Thymus (tissue), 11 donors: ENCODE results near the gene MYBPC2. TPM values are rescaled to one million over a fixed set of nuclear protein-coding genes. Genes with fewer than 3 reads are reported as not detected.
A peak's percentile ranks its signal among the peaks of the same experiment; 100 is the strongest.

Experiments used
- DNase-seq, 9 donors: peaks; one replicate each; pipeline ENCODE4 v3.0.0-alpha.2; 2013; ENCODE audit warnings: low spot score in 9 of 9, low read depth in 6 of 9, missing footprints in 1 of 9
- H3K27ac ChIP-seq, 2 donors: one replicate each; pipeline ENCODE4 v1.5.1; 2013; ENCODE audit warnings: control low read depth in 1 of 2, low read depth in 1 of 2, low read length in 1 of 2, mild to moderate bottlenecking in 1 of 2, moderate library complexity in 1 of 2
- H3K27me3 ChIP-seq, 2 donors: one replicate each; pipeline ENCODE4 v1.5.1; 2013; ENCODE audit warnings: low read length in 1 of 2; ENCODE audit not compliant: control insufficient read depth in 2 of 2, insufficient read depth in 1 of 2
- H3K36me3 ChIP-seq, 2 donors: one replicate each; pipeline ENCODE4 v1.5.1; 2013; ENCODE audit warnings: low read length in 1 of 2, mild to moderate bottlenecking in 1 of 2, moderate library complexity in 1 of 2; ENCODE audit not compliant: control insufficient read depth in 2 of 2, insufficient read depth in 2 of 2
- H3K4me1 ChIP-seq, 2 donors: one replicate each; pipeline ENCODE4 v1.5.1; 2013; ENCODE audit warnings: low read length in 2 of 2; ENCODE audit not compliant: control insufficient read depth in 2 of 2, insufficient read depth in 2 of 2
- H3K4me3 ChIP-seq, 2 donors: one replicate each; pipeline ENCODE4 v1.5.1; 2013; ENCODE audit warnings: low read length in 2 of 2, control low read depth in 1 of 2, mild to moderate bottlenecking in 1 of 2
- H3K9me3 ChIP-seq, 2 donors: one replicate each; pipeline ENCODE4 v1.5.1; 2013; ENCODE audit warnings: low read length in 1 of 2, mild to moderate bottlenecking in 1 of 2; ENCODE audit not compliant: control insufficient read depth in 2 of 2, insufficient read depth in 1 of 2
- WGBS: extraction: QIAGEN DNeasy Blood & Tissue Kit; methylation state at CpG from one replicate; pipeline ENCODE4 v1.1.7; 2013; 5-methylcytosine and 5-hydroxymethylcytosine counted together
- polyA plus RNA-seq: library from polyadenylated mRNA; stranded (reverse); fragments of 200-250 nt; gene quantifications from one replicate; pipeline ENCODE4 v1.2.3, GENCODE V29; 2013
- total RNA-seq: library from RNA; stranded (reverse); fragments of 120-200 nt; gene quantifications from one replicate; pipeline ENCODE4 v1.2.4, GENCODE V29; 2013
- donor health status: healthy.

The MYBPC2 gene
- total and polyA plus RNA-seq, 2 donors = 1.8 to 7.0 TPM

GRCh38 chr19:50406156-50406820 is 26.4 kb upstream of the MYBPC2 start:
- H3K36me3 ChIP-seq = peaks cover 23 to 70% of the 10 kb centered on the region in 2 donors

GRCh38 chr19:50406829-50407228 is 25.9 kb upstream of the MYBPC2 start:
- Histone ChIP-seq H3K4me3 (no peak overlapping the region), H3K27me3 (no peaks in the 10 kb centered on the region), H3K27ac (no peak overlapping the region), H3K9me3 (no peaks in the 10 kb centered on the region), H3K36me3 (peaks cover 20 to 65% of the 10 kb centered on the region in 2 donors), H3K4me1 (no peaks in the 10 kb centered on the region)
- WGBS = 98% methylated on average over 19 of the region's 19 CpGs
- no peak for DNase-seq

More at GRCh38 chr19:50406156-50406820, 26.4 kb upstream of the MYBPC2 start:
- Histone ChIP-seq H3K4me3 (no peak overlapping the region), H3K27me3 (no peaks in the 10 kb centered on the region), H3K9me3 (no peaks in the 10 kb centered on the region), H3K27ac (no peak overlapping the region), H3K4me1 (no peaks in the 10 kb centered on the region)
- 98% methylated on average over 22 of the region's 22 CpGs for WGBS
- no peak for DNase-seq

- Histone ChIP-seq H3K9me3 (peaks cover 0 to 4% of the 10 kb centered on the region in 2 donors), H3K27ac (no peak overlapping the region), H3K27me3 (no peaks in the 10 kb centered on the region), H3K4me1 (no peaks in the 10 kb centered on the region), H3K36me3 (peaks cover 9 to 43% of the 10 kb centered on the region in 2 donors), H3K4me3 (no peak overlapping the region)
- 98% methylated on average over 17 of the region's 17 CpGs for WGBS
- no peak for DNase-seq
Measured at GRCh38 chr19:50409347-50409746, 23.3 kb upstream of the MYBPC2 start.

GRCh38 chr19:50410109-50410508 is 22.6 kb upstream of the MYBPC2 start:
- no peak overlapping the region for H3K27ac ChIP-seq
- peaks cover 0 to 3% of the 10 kb centered on the region in 2 donors for H3K4me1 ChIP-seq
- WGBS = 91% methylated on average over 10 of the region's 10 CpGs
- no peak for DNase-seq
- peaks cover 0 to 4% of the 10 kb centered on the region in 2 donors for H3K9me3 ChIP-seq
- no peak overlapping the region for H3K4me3 ChIP-seq
- peaks cover 9 to 40% of the 10 kb centered on the region in 2 donors for H3K36me3 ChIP-seq
- no peaks in the 10 kb centered on the region for H3K27me3 ChIP-seq

- Histone ChIP-seq H3K27ac (no peak overlapping the region), H3K4me1 (peaks cover 0 to 11% of the 10 kb centered on the region in 2 donors), H3K27me3 (no peaks in the 10 kb centered on the region), H3K9me3 (peaks cover 0 to 4% of the 10 kb centered on the region in 2 donors), H3K36me3 (peaks cover 9 to 33% of the 10 kb centered on the region in 2 donors), H3K4me3 (no peak overlapping the region)
- over 99% methylated on average over 2 of the region's 2 CpGs for WGBS
- no peak for DNase-seq
Measured at GRCh38 chr19:50412419-50412818, 20.3 kb upstream of the MYBPC2 start.

GRCh38 chr19:50413096-50413495 is 19.6 kb upstream of the MYBPC2 start:
- no peak for DNase-seq
- Histone ChIP-seq H3K9me3 (peaks cover 0 to 4% of the 10 kb centered on the region in 2 donors), H3K4me3 (no peak overlapping the region), H3K27me3 (peaks cover 2 to 4% of the 10 kb centered on the region in 2 donors), H3K27ac (no peak overlapping the region), H3K4me1 (peaks cover 0 to 11% of the 10 kb centered on the region in 2 donors), H3K36me3 (peaks cover 9 to 33% of the 10 kb centered on the region in 2 donors)
- 98% methylated on average over 13 of the region's 13 CpGs for WGBS

- Histone ChIP-seq H3K4me3 (no peak overlapping the region), H3K27me3 (peaks cover 4 to 8% of the 10 kb centered on the region in 2 donors), H3K9me3 (peaks cover 0 to 4% of the 10 kb centered on the region in 2 donors), H3K4me1 (peaks cover 0 to 11% of the 10 kb centered on the region in 2 donors), H3K27ac (no peak overlapping the region), H3K36me3 (peaks cover 9 to 31% of the 10 kb centered on the region in 2 donors)
- no peak for DNase-seq
- 97% methylated on average over 21 of the region's 21 CpGs for WGBS
Measured at GRCh38 chr19:50413531-50413930, 19.2 kb upstream of the MYBPC2 start.

GRCh38 chr19:50414864-50415660 is 17.6 kb upstream of the MYBPC2 start:
- H3K36me3 ChIP-seq = peaks cover 0 to 17% of the 10 kb centered on the region in 2 donors
- no peak overlapping the region for H3K4me3 ChIP-seq
- peaks cover 0 to 4% of the 10 kb centered on the region in 2 donors for H3K9me3 ChIP-seq
- peak overlapping the region; percentile 0 to 68 for H3K27ac ChIP-seq
- peaks cover 0 to 15% of the 10 kb centered on the region in 2 donors for H3K4me1 ChIP-seq
- peaks cover 9 to 23% of the 10 kb centered on the region in 2 donors for H3K27me3 ChIP-seq
- 59% methylated on average over 37 of the region's 37 CpGs for WGBS
- peak in 8 of 9 donors; percentile 33 to 71 (median 45) for DNase-seq

GRCh38 chr19:50415661-50416033 is 17.0 kb upstream of the MYBPC2 start:
- H3K27ac ChIP-seq = peak overlapping the region in 1 of 2 donors; percentile 0
- H3K27me3 ChIP-seq = peaks cover 9 to 27% of the 10 kb centered on the region in 2 donors
- WGBS = 51% methylated on average over 22 of the region's 22 CpGs
- H3K9me3 ChIP-seq = peaks cover 0 to 4% of the 10 kb centered on the region in 2 donors
- H3K4me3 ChIP-seq = no peak overlapping the region
- H3K4me1 ChIP-seq = peaks cover 0 to 15% of the 10 kb centered on the region in 2 donors
- peak in 1 of 9 donors; percentile 35 for DNase-seq
- H3K36me3 ChIP-seq = peaks cover 0 to 11% of the 10 kb centered on the region in 2 donors
